ENCODE measurements around the gene CACNA1G.

CACNA1G gene

DNA sequence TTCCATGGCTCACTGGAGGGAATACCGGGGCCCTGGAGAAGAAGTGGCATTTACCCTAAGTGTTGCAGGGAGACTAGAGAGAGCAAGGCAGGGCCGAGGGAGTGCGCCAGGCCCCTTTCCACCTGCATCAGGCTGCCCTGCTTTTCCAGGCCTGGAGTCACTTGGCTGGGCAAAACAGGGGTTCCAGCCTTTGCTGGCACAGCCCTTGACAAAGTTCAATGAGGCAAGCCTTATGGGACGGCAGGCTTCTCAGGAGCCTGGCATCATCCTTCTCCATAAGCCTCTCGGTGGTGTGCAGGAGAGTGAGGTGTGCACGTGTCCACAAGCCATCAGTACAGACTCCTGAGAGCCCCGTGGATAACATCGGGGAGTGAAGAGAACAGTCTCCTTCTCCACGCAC, 27.1 kb downstream of the CACNA1G start:
- DNase-seq (ENCODE audit: low read depth, low spot score), result no peak

GRCh38 chr17:50588391-50589049, 28.0 kb downstream of the CACNA1G start:
- peak; percentile 63 for DNase-seq (ENCODE audit: low read depth, low spot score)

GRCh38 chr17:50589095-50589705, 28.7 kb downstream of the CACNA1G start:
- no peak for DNase-seq (ENCODE audit: low read depth, low spot score)

DNA sequence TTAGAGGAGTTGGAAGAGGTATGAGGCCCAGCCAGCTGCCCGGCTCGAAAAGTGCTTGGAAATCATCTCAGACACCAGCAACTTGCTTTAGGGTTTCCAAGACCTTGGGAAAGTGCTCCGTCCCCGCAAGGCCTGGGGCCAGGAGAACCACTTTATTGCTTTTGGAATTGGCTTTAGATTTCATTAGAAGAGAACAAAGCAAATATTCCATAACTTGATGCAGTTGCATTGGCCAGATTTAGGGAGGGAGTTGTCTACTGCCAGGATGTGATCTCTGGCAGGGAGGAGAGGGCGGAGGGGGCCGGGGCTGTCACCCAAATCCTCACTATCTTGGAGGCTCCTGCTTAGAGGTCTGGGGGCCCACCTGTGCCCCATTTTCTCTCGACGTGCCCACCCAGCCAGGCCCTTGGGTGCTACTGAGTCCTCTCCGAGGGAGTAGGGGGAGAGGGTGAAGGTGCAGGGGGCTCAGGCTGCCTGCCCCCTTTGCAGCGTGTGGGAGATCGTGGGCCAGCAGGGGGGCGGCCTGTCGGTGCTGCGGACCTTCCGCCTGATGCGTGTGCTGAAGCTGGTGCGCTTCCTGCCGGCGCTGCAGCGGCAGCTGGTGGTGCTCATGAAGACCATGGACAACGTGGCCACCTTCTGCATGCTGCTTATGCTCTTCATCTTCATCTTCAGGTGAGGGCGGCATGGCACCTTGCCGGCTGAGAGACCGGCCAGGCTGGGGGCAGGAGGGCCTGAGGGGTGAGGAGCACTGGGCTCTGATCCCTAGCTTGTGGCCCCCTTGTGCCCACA, 30.6 kb downstream of the CACNA1G start:
- DNase-seq (ENCODE audit: low read depth, low spot score), result no peak

DNA sequence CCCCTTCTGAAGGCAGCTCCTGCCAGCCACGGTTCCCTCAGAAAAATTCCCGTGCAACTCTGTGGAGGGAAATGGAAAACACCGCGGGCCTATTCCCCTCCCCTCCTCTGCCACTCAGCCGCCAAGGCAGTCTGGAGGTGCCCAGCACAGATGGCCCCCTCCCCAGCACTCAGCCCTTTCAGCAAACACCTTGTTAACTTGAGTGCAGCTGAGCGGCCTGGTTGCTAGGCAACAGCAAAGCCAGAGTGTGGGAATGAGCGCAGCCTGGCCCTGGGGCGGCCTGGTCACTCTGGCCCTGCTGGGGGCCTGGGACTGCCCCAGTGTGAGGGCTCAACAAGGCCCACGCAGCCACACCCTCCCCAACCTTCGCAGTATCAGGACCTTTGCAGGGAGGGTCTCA, 32.8 kb downstream of the CACNA1G start:
- DNase-seq (ENCODE audit: low read depth, low spot score), result peak; percentile 86

DNA sequence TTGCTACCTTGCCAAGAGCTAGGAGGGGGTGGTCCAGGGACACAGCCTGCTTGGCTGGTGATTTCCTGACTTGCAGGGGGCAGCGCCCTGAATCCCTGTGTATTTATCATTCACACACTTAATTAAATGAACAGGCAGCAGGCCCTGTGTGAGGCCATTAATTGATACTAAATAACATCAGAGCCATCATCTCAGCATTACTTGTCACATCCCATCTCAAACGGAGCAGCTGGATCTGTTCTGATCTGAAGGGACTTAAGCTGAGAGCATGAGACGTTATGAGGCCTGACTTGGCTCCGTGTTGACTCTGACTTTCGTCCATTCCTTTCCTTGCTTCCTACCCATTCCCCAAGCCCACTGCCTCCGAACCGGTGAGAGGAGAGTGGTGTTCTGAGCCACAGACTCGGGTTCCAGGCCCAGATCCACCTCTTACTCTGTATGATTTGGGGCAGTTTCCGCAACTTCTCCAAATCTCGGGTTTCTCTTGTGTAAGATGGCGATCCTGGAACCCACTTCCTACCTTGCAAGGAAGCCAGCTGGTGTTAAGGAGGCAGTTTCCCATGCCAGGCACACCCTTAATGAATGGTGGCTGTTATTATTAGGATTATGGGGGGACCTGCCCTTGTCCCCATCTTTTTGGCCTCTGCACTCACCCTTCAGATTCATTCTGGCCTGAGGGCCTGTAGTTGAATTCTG, 33.8 kb downstream of the CACNA1G start:
- DNase-seq (ENCODE audit: low read depth, low spot score), result no peak

- DNase-seq (ENCODE audit: low read depth, low spot score), result no peak
Measured at GRCh38 chr17:50594892-50595291, 34.4 kb downstream of the CACNA1G start.

DNA sequence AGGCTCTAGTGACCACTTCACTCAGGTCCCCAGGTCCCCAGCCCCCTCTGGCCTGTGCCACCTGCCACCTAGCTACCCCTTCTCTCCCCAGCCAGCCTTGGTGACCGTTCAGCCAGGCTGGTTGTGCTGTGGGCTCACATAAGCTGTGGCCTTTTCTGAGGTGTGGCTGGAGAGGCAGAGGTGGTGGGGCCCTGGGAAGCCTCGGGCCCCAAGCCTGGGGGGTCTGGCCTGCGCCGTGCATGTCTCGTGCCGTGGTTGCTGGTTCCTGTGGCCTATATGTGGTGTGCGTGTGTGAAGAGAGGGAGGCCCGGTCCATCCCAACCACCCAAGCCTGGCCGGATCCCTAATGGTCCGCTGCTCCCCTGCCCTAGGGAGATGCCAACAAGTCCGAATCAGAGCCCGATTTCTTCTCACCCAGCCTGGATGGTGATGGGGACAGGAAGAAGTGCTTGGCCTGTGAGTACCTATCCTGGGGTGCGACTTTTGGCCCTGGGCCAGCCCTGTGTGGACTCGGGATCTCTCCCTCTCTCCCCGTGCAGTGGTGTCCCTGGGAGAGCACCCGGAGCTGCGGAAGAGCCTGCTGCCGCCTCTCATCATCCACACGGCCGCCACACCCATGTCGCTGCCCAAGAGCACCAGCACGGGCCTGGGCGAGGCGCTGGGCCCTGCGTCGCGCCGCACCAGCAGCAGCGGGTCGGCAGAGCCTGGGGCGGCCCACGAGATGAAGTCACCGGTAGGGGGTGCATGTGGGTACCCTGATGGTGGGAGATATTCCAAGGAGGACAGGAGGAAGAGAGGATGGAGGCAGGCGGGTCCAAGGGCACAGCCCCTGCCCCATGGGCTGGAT, 35.9 kb downstream of the CACNA1G start:
- peak; percentile 66 for DNase-seq (ENCODE audit: low read depth, low spot score)

DNA sequence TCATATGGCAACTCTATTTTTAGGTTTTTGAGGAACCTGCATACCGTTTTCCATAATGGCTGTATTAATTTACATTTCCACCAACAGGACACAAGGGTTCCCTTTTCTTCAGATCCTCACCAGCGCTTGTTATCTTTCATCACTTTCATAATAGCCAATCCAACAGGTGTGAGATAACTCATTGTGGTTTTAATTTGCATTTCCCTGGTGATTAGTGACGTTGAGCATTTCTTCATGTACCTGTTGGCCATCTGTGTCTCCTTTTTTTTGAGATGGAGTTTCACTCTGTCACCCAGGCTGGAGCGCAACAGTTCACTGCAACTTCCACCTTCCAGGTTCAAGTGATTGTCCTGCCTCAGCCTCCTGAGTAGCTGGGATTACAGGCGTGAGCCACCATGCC, 38.0 kb downstream of the CACNA1G start:
- no peak for DNase-seq (ENCODE audit: low read depth, low spot score)

- DNase-seq (ENCODE audit: low read depth, low spot score), result no peak
Measured at GRCh38 chr17:50599606-50600005, 39.1 kb downstream of the CACNA1G start.

DNA sequence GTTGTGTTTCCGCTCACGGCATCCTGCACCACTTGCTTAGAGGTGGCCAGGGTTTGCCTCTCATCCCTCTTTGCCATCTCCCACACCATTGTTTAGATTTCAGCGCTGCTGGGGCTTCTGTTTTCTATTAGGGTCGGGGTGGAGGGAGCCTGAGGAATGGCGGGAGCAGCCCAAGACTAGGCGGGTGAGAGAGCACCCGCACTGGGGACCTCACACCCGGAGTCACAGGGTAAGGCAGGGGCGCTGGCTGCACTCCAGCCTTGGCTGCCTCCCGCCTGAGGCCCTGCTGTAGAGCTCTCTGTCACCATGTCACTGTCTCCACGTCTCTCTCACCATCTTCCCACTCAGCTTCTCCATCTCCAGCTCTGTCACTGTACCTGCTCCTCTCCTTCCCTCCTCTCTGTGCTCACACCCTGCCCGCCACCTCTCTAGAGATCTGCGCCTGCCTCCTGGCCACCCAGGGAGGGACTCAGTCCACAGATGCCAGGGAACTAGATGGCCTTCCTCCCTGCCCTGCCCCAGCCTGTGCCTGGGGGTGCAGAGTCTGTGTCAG, 41.4 kb downstream of the CACNA1G start:
- no peak for DNase-seq (ENCODE audit: low read depth, low spot score)

DNA sequence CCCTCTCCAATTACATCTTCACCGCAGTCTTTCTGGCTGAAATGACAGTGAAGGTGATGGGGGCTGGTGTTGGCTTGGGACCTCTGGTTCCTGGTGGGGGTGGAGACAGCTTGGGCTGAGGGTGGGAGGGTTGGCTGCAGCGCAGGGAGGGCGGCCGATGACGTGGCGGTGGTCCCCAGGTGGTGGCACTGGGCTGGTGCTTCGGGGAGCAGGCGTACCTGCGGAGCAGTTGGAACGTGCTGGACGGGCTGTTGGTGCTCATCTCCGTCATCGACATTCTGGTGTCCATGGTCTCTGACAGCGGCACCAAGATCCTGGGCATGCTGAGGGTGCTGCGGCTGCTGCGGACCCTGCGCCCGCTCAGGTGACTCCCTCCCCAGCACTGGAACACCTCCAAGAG, 42.3 kb downstream of the CACNA1G start:
- DNase-seq (ENCODE audit: low read depth, low spot score), result no peak

DNA sequence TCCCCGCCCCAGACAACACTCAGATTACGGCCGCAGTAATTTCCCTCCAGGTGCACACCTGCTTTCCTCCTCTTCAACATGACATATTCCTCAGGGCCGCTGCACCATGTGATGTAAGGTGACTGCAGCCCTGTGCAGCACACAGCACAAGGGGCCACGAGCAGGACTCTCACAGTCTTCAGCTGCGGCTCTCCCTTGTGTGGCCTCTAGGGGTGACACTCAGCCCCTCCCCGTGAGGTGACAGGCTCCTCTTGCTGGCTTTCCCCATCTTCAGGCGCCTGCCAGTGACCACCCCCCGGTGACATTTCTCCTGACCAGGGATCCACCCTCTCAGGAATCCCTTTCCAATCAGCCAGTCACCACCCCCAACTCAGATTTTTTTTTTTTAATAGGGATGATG, 42.8 kb downstream of the CACNA1G start:
- no peak for DNase-seq (ENCODE audit: low read depth, low spot score)

GRCh38 chr17:50604513-50604912, 44.0 kb downstream of the CACNA1G start:
- no peak for DNase-seq (ENCODE audit: low read depth, low spot score)

DNA sequence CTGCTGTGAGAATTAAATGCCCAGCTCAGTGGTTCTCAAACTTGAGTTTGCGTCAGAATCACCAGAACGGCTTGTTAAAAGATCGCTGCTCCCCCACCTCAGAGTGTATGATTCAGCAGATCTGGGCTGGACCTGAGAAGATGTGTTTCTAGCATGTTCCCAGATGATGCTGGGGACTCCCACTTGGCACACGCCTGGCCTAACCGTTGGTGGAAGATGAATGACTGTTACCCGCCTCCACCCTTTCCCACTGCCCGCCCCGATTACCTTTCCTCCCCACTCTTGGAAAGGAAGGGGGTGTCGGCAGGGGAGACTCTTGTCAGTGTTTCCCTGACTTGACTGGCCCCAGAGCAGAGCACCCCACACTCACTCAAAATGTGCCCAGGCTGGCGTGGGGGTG, 44.9 kb downstream of the CACNA1G start:
- DNase-seq (ENCODE audit: low read depth, low spot score), result no peak

DNA sequence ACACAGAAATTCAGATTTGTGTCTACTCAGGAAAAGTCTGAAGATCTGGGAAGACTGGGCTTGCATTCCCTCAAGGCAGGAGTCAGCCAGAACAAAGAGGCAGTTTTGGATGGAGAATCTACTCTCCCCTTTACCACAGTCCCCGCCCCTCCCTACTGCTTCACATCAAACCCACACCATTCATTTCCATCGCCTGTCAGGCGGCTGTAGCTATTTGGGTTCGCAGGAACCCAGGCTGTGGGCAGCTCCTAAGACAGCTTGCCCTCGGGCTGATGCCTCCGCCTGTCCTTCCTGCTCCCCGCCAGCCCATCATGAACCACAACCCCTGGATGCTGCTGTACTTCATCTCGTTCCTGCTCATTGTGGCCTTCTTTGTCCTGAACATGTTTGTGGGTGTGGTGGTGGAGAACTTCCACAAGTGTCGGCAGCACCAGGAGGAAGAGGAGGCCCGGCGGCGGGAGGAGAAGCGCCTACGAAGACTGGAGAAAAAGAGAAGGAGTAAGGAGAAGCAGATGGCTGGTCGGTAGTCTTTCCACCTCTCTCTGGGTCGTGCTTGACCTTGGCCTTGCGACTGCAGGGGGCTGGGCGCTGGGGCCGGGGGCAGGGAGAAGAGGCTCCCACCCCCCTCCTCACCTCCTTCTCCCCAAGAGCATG, 47.1 kb downstream of the CACNA1G start:
- DNase-seq (ENCODE audit: low read depth, low spot score), result no peak

DNA sequence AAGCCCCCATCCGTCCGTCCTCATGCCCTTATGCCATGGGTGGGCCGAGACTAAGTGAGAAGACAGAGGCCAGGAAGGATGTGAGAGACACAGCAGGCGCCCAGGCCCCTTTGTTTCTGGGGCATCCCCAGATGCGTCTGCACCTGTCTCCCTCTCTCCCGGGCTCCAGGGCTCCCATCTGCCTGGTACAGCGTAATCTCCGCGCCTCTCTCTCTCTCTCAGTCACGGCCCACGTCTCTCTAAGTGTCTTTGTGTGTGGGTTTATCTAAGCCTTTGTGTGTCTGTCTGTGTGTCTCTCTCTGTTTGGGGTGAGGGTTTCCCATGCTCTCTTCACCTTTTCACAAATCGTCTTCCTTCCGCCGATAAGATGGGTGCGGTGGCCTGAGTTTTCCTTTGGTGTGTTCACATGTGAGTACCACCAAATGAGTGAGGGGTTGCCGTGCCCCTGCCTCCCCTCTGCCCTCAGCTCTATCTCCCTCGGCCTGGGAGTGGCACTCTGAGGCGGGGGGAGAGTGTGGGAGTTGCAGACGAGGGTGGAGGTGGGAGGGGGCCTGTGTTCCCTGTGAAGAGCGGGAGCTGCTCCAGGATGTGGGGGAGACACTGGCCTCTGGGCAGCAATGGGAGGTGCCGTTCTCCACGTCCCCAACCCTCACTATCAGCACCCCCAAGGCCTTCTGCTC, 48.3 kb downstream of the CACNA1G start:
- DNase-seq (ENCODE audit: low read depth, low spot score), result no peak

GRCh38 chr17:50609380-50610074, 49.0 kb downstream of the CACNA1G start:
- no peak for DNase-seq (ENCODE audit: low read depth, low spot score)

DNA sequence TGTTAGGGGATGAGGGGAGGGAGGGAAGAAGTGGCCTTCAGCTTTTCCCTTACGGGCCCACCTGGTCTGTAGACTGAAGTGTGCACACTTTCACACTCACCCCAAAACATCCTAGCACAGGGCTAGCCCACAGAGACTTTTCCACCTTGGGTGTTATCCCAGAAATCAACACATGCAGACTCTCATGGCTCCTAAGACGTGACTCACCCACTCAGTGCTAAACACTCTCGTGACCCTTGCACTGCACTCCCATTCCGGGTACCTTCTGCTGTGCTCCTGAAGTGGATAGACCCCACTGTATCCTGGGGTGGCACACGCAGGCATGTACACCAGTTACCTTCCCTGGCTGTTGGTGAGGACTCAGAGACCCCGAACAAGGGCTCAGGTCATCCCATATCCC, 51.1 kb downstream of the CACNA1G start:
- no peak for DNase-seq (ENCODE audit: low read depth, low spot score)
